Parathyroid adenoma (tissue), 2 donors: ENCODE data around the gene NSUN2.

ENCODE experiments used
- H2AFZ ChIP-seq: fragments of 300-600 bp; sonication (generic); one replicate; pipeline ENCODE4 v1.7.0; 2017; ENCODE audit warnings: antibody characterized with exemption, mild to moderate bottlenecking
- H3K27ac ChIP-seq: fragments of 300-600 bp; sonication (generic); one replicate; pipeline ENCODE4 v1.7.0; 2017
- H3K27me3 ChIP-seq: fragments of 300-600 bp; sonication (generic); one replicate; pipeline ENCODE4 v1.7.0; 2017; ENCODE audit warnings: low read length; ENCODE audit not compliant: control insufficient read depth, insufficient read depth
- H3K36me3 ChIP-seq: fragments of 300-600 bp; sonication (generic); one replicate; pipeline ENCODE4 v1.7.0; 2017; ENCODE audit warnings: low read length; ENCODE audit not compliant: control insufficient read depth, insufficient read depth
- H3K4me1 ChIP-seq: fragments of 300-600 bp; sonication (generic); one replicate; pipeline ENCODE4 v1.7.0; 2017; ENCODE audit warnings: control low read depth
- H3K4me2 ChIP-seq: fragments of 300-600 bp; sonication (generic); one replicate; pipeline ENCODE4 v1.7.0; 2017; ENCODE audit warnings: low read length
- H3K4me3 ChIP-seq: fragments of 300-600 bp; sonication (generic); one replicate; pipeline ENCODE4 v1.7.0; 2017; ENCODE audit warnings: low read depth, low read length
- H3K79me2 ChIP-seq: fragments of 300-600 bp; sonication (generic); one replicate; pipeline ENCODE4 v1.7.0; 2017; ENCODE audit warnings: control low read depth
- H3K9ac ChIP-seq: fragments of 300-600 bp; sonication (generic); one replicate; pipeline ENCODE4 v1.7.0; 2017; ENCODE audit warnings: mild to moderate bottlenecking
- H3K9me3 ChIP-seq: fragments of 300-600 bp; sonication (generic); one replicate; pipeline ENCODE4 v1.7.0; 2017; ENCODE audit warnings: low read length; ENCODE audit not compliant: control insufficient read depth
- CTCF ChIP-seq: fragments of 300-600 bp; sonication (generic); IDR thresholded peaks from one replicate; pipeline ENCODE4 v1.7.0; 2017; ENCODE audit warnings: antibody characterized with exemption, mild to moderate bottlenecking
- donor health status: primary hyperparathyroidism.

NSUN2 gene

GRCh38 chr5:6581090-6581489 is 51.8 kb downstream of the NSUN2 start:
- Histone ChIP-seq H3K4me2 (no peak overlapping the region), H3K9me3 (no peaks in the 10 kb centered on the region), H3K27ac (no peak overlapping the region), H3K27me3 (no peaks in the 10 kb centered on the region), H2AFZ (no peak overlapping the region), H3K4me3 (no peak overlapping the region), H3K79me2 (no peaks in the 10 kb centered on the region), H3K9ac (no peak overlapping the region), H3K4me1 (peaks cover 2% of the 10 kb centered on the region), H3K36me3 (no peaks in the 10 kb centered on the region)
- no peak for TF ChIP-seq CTCF

DNA sequence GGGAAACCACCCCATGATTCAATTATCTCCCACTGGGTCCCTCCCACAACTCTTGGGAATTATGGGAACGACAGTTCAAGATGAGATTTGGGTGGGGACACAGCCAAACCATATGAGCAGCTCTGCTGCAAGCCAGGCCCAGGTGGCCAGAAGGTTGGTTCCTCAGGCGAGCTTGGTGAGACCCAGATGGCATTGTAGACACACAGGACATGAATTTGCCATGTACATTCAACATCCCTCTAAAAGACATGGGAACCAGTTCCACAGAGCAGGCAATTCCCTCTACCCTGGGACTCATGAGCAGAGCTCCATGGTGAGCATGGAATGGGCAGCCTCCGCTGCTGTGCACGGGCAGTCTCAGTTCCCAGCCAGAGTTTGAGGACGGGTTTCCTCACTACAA is 53.3 kb downstream of the NSUN2 start:
- H3K9ac ChIP-seq, result no peak overlapping the region
- no peaks in the 10 kb centered on the region for H3K36me3 ChIP-seq
- no peak overlapping the region for H3K4me3 ChIP-seq
- H3K4me1 ChIP-seq, result peaks cover 2% of the 10 kb centered on the region
- TF ChIP-seq CTCF, result no peak
- H2AFZ ChIP-seq, result no peak overlapping the region
- H3K79me2 ChIP-seq, result no peaks in the 10 kb centered on the region
- no peaks in the 10 kb centered on the region for H3K9me3 ChIP-seq
- no peak overlapping the region for H3K27ac ChIP-seq
- no peak overlapping the region for H3K4me2 ChIP-seq
- no peaks in the 10 kb centered on the region for H3K27me3 ChIP-seq

- no peak for TF ChIP-seq CTCF
- H3K36me3 ChIP-seq, result no peaks in the 10 kb centered on the region
- H3K4me3 ChIP-seq, result no peak overlapping the region
- no peak overlapping the region for H2AFZ ChIP-seq
- H3K79me2 ChIP-seq, result no peaks in the 10 kb centered on the region
- no peaks in the 10 kb centered on the region for H3K4me1 ChIP-seq
- H3K27ac ChIP-seq, result no peak overlapping the region
- H3K27me3 ChIP-seq, result no peaks in the 10 kb centered on the region
- H3K4me2 ChIP-seq, result no peak overlapping the region
- H3K9me3 ChIP-seq, result no peaks in the 10 kb centered on the region
- H3K9ac ChIP-seq, result no peak overlapping the region
These were observed 54.0 kb downstream of the NSUN2 start for GRCh38 chr5:6578676-6579343.

- Histone ChIP-seq H3K36me3 (no peaks in the 10 kb centered on the region), H3K4me1 (no peaks in the 10 kb centered on the region), H2AFZ (no peak overlapping the region), H3K27me3 (no peaks in the 10 kb centered on the region), H3K4me3 (no peak overlapping the region), H3K79me2 (no peaks in the 10 kb centered on the region), H3K27ac (no peak overlapping the region), H3K9me3 (no peaks in the 10 kb centered on the region), H3K4me2 (no peak overlapping the region), H3K9ac (no peak overlapping the region)
- TF ChIP-seq CTCF, result peak; percentile 29
These were observed 55.9 kb downstream of the NSUN2 start for GRCh38 chr5:6576861-6577501.
